NCI-H446 (cell line): Measurements from ENCODE around the gene GPR179.

ENCODE experiments used
- DNase-seq, 2 experiments: peaks; one replicate each; lab custom pipeline; 2025; lab: John Stamatoyannopoulos, UW

The GPR179 gene

DNA sequence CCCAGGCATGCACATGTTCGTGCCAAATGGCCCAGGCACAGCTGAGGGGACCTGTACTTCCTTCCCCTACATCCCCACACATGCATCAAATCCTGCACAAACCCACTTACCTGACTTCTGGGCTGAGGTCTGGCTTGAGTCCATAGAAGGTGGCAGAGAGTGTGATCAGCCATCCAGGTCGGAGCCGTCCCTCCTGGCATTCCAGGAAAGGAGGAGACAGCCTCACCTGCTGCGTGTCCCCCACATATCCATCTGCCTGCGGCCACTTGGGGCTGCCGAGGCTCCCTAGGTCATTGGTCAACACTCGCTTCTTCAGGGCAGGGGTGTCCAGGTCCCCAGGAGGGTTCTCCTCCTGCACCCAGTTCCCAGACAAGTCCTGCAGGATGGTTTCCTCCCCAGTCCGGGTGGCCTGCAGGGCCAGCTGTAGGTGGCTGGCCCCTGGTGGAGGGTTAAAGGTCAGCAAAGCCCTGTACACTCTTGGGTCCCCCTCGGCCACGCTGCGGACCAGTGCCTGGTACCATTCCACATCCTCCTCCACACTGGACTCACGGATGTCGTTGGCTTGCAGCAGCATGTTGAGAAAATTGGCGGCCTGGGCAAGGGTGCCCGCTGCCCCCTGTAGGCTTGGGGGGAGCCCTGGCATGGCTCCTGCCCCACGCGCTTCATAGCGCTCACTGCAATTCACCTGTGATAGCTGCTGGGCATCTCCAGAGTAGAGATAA lies 709 bp downstream of the GPR179 start:
- DNase-seq = no peak

DNA sequence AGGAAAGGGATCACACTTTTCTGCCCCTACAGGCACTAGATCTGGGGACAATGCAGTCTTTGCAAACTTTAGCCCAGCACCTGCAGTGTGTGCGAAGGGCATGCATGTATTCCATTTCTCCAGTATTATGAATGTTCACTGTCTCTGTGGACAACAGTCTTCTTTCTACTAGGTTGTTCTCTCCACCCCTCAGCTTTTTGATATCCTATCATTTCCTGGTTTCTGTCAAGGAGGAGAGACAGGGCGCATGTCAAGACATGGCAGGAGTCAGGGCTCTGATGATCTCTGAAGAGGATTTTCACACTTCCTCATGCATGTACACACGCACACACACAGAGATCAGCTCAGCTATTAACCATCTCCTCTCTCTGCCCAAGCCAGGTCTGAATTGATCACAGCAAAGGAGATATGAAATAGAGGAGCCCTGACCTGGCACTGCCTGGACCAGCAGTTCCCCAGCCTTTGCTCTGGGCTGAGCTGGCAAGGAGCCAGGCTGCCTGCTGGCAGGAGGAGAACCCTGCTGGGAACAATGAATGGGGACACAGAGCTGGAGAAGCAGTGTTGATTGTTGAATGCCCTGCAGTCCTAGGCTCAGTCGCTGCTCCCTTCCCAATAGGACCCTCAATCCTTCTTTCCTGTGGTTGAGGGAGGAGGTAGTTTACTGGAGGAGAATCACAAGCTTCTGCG lies 2.6 kb downstream of the GPR179 start:
- no peak for DNase-seq

DNA sequence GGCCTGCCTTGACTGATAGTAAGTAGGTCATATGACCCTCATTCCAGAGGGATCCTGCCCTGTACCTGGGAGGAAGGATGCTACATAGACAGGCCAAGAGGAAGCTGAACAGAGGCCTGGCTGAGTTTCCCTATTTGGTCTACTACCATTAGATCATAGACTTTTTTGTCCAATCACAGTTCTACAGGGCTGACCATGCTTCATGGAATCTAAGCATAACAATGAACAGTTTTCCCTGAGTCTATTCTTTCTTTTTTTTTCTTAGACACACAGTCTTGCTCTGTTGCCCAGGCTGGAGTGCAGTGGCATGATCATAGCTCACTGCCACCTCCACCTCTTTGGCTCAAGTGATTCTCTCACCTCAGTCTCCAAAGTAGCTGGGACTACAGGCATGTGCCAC lies 3.9 kb downstream of the GPR179 start:
- no peak for DNase-seq

DNA sequence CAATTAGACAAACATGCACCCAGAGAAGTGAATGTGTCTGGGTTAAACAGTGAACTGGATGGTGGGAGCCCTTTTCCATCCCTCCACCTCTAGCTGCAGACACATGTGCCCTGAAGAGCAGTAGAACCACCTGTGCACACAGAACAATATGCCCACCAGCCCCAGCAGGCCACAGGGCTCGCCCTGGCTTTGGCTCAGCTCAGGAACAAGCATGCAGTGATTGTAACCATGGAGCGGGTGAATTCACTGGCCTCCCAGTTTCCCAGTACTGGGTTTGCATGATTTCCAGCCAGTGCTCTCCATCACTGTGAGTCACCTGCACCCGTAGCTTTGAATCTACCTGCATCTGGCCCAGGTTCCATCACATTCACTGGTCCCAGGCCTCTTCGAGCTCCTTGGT lies 5.2 kb downstream of the GPR179 start:
- no peak for DNase-seq

DNA sequence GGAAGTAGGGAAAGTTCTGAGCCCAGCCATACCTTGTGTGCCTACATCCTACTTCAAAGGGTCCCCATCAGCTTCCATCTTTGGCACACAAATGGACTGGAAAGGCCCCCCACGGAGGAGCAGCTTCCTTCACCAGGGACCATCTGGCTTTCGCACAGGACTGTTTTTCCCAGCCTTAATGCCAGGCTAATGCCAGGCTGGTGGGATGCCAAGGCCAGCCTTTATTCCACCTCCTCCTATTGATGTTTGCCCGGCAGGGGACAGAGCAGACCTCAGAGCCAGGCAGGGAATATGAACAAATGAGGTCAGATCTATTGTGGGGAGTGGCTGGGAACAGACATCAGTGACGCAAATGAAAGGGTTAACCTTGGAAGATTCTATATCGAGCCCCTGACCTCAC lies 5.7 kb downstream of the GPR179 start:
- peak; percentile 12 to 58 for DNase-seq

DNA sequence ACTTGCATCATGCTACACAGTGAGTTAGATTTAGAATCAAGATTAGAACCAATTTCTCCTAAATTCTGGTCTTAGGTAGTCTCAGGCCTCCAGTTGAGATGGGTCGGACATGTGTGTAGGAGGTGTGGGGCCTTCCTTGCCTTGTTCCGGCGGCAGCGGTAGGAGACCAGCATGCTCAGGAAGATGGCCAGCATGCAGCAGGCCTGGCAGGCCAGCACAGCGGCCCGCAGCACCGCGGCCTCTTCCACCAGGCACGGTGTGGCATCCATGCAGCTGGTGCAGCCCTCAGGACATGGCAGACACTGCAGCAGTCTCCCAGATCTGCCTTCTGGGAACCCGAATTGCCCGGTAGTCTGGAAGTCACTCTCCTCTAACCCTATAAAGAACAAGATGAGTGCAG lies 6.9 kb downstream of the GPR179 start:
- no peak for DNase-seq

DNA sequence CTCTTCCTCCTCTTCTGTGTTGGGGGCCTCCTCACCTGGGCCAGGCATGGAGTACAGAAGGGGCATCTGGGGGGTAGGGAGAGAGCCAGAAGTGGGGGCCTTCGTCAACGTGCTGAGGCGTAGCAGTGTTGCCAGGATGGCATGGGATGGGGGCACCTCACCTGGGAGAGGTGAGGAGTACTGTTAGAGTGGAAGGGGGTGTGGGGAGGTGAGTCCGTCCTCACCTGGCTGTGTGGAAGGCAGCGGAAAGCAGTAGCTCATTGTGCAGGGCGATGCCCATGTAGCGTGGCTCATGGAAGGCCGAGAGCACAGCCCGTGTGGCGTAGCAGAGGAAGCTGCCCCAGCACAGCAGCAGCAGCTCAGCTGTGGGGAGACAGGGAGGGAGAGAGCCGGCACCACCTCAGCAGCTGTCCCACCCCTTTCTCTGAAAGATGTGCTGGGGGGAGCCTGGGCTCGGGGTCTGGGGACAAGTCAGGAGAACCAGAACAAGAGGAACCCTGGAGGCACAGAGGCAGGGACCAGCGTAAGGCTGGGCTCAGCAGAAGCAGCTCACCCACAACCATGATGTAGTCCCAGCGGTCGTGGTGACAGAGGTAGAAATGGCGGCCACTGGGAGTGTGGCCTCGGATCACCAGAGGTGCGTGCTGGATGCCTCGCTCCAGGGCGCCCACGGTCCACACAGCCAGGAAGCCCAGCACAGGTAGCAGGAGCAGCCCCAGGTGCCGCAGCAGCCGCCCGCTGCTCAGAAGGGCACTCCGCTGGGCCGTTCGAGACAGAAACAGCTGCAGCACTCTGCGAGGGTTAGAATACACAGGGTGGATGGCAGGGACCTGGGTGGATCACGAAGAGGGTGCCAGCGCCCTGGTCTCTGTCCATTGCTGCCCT lies 9.0 kb downstream of the GPR179 start:
- no peak for DNase-seq

DNA sequence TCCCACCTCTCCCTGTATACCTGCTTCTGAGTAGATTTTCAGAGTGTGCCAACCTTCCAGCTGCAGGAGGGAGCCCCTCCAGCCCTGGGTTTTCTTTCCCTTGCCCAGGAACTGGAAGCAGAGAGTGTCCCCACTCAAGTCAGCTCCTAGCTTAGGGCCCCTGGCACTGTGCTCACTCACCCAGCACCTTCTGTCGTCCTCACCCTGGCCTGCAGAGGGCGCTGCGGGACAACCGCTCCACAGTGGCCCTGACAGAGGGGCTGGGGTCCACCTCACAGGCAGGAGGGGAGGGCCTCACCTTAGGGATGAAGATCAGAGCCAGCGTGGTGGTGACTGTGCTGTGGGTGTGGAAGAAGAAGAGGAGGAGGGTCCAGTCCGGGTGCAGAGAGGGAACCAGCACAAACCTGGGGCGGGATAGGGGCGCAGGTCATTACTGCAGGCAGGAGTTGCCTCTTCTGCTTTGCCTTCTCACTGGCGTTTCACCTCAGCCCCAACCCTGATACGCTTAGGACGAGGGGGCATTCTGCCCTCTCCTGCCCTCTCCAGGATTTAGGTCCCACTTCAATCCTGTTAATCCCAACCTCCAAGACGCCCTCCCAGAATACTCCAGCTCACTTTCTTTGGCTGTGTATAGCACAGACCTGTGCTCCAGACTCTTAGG lies 10.0 kb downstream of the GPR179 start:
- peak in 1 of 2 experiments; percentile 22 for DNase-seq

DNA sequence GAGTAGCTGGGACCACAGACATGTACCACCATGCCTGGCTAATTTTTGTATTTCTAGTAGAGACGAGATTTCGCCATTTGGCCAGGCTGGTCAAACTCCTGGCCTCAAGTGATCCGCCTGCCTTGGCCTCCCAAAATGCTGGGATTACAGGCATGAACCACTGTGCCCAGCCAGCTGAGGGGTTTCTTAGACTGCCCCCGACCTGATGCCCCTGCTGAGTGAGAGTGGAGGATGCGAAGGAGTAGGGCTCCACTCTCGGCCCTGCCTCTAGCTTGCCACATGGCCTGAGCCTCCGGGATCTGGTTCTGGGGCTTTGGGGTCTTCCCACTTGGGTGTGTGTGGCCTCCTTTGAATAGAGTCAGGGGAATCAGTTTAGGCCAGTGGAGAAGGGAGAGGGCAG lies 11.0 kb downstream of the GPR179 start:
- DNase-seq = no peak

DNA sequence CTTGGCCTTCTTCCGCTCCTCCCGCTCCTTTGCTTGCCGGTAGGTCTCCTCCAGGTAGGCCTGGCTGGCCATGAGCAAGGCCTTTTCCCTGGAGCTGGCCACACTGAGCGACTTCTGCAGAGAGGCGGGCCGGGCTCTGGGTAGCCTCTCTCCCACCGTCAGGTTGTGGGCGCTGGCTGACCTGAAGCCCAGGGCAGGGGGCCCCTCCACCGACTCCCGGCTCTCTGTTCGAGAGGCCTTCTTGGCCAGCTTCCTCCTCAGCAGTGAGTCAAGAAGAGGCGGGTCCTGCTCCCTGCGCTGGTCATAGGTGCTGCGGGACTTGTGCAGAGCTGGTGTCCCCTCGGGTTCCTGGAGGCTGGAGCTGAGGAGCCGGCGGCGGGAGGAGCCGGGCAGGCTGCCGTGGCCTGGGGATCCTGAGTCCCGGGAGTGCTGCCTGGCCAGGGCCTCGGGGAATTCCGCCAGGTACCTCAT lies 12.8 kb downstream of the GPR179 start:
- no peak for DNase-seq

DNA sequence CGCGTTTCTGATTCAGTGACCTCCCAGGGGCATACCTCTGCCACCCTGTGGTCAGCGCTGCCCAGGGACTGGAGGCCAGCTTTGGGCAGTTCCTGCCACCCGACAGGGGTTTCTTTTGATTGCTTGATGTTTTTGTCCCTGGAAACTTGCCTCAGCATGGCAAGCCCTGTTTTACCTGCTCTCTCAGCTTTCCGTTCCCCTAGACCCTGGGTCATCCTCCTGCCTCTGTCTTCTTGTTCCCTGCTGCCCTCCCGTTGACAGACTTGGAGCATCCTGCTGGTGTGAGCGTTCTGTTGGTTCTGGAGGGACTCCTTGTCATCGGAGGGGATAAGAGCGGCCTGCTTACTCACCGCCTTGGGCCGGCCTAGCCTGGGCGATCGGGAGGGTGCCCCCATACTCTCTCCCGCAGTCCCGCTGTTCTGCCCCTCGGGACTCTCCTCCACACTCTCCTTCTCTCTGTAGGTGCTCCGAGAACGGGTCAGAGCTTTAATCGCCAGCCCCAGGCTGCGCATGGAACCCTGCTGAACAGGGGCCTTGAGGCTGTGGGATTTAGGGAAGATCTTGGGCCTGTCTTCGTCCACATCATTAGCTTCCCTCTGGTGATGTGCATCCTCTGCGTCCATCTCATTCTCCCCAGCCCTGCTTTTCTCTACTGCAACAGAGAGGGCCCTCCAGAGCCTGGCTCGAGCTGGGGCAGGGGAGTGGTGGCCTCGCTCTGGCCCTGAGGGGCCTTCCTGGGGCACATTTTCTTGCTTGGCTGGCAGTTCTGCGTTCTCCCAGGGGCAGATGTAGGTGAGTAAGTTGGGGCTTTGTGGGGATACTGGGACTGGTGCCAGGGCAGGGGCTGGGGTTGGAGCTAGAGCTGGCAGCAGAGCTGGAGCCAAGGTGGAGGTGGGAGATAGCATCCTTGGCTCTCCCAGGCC lies 13.7 kb downstream of the GPR179 start:
- no peak for DNase-seq

DNA sequence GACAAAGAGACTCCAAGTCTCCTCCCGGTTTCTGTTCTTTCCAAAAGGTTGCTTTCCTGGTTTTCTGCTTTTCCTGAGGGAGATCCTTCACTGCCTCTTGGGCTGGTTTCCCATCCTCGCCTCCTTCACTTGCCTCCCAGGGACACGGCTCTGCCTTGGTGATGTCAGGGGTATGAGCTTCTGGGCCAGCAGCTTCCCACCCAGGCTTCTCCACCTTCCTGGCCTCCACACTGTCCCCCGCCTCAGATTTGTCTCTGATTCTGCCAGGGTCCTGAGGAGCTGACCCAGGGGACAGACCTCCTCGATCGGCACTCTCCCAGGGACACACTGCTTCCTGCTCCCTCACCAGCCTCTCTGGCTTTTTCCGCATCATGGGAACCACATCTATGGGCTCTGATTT lies 14.5 kb downstream of the GPR179 start:
- DNase-seq = no peak

DNA sequence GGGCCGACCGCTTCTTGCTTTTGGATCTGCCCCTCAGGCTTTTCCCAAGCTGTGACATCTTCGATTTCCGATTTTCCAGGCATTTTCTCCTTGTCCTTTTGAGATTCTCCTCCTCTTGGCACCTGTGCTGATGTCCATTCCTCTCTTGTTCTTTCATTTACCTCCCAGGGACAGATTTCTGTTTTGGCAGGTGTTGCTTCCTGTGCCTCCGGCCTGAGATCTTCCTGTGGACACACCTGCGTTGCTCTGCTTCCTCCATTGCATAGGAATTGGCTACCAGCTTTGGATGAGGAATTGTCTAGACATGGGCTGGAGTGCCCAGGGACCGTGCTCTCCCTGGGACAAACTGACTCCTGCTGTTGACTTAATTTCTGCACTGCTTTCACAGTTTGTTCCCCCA lies 15.1 kb downstream of the GPR179 start:
- no peak for DNase-seq

DNA sequence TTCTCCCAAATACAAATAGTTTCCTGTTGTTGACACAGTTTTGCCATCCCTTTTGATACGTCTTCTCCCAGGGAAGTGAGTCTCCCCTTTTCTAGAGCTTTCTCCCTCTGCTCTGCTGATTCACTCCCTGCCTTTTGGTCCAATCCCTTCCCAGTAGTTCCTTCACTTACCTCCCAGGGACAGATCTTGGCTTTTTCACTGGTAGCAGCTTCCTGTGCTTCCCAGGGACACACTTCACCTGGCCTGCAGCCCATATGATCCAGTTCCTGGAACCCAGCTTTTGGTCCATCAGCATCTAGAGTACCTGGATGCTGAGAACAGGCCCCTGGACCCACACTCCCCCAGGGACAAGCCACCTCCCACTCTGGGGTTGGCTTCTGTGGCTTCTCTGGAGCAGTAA lies 15.8 kb downstream of the GPR179 start:
- DNase-seq = no peak

DNA sequence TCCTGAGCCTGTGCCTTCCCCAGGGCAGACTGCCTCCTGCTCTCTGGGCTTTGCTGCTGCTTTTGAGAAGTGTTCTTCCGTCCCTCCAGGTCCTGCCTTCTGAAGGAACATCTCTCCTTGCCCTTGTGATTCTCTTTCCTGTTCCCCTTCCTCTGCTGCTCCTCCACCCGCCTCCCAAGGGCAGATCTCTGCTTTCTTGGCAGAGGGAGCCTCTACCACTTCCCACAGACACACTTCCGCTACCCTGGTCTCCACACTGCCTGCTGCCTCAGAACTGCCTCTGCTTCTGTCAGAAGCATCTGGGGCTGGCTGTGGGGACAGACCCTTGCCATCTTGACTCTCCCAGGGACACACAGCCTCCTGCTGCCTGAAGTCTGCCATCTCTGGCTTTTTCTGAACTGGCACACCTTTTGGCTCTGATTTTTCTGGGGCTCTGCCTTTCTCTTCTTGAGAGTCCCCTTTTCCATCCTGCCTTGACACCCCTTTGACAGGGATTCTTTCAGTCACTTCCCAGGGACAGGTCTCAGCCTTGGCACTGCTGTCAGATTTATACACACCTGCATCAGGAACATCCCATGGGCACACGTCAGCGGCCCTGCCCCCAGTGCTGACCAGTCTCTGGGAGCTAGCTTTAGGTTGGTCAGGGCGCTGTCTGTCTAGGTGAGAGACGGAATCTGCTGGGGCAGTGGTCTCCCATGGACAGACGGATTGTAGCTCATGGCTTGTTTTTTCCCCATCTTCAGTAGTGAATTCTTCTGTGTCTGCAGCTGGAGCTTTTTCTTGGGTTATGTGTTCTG lies 16.6 kb downstream of the GPR179 start:
- no peak for DNase-seq

DNA sequence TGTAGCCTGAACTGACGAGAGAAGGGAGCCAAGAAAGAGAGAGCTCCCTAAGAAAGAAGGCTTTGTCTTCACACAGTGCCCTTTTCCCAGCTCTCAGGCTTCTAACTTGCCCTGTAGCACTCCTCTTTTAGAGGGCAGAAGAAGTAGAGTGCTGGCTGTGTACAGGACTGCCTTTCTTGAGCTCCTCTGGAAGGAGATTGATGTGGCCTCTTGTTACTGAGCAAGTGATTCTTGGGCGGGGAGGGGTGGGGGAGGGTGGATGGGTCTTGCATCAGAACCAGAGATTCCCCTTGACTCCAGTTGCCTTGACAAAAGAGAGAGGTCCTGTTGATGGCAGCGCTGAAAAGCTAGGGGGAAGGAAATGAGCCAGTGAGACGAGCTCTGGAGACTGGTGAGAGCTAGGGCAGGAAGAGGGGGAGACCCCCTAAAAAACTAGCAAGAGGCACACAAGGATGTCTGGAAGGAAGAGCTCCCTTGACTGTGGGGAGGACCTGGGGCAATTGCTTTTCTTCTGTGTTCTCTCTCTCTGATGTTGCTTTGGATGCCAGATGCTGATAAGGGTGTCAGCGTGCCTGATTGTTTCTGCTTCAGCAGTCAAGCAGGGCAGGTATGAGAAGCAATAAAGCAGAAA lies 18.4 kb downstream of the GPR179 start:
- no peak for DNase-seq

DNA sequence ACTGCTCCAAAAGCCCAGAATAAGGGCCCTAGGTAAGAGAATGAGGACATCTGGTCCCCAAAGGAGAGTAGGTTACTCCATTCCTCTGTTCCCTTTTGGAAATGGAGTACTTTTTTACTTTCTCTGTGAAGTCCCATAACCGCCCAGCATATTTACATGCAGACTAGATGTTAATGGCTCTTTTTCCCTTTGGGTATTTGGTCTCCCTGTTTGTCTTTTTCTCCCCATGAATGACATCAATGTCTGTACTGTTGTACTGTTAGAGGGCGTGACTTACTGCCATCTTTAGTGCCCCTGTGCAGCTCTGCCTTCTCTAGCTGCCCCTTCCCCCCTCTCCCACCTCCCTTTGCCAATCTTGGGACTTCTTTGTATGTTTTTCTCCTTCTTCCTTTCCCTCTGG lies 19.0 kb downstream of the GPR179 start:
- DNase-seq = no peak

DNA sequence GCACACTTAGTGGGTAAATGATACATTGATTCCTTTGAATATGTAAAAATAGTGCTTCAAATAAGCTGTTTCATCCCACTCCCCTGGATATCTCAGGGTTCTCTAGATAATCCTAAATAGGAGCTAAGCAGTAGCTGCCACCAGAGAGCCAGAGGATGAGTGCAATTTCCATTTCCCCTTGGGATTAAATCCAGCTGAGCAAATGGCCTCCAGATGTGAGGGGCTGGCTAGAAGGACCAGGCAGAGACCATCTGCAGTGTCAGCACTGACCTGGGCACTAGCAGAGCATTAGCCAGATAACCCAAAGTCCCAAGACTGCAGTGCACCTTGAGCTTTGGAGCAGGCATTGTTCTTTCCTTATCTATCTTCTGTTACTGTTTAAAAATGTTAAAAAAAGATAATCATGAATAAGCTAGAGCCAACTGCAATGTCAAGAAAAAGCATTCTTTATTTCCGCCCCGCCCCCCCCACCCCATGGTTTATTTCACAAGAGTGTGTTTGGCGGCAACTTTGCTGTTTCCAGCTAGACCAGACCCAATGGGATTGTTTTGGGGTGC lies 19.5 kb downstream of the GPR179 start:
- DNase-seq = no peak

DNA sequence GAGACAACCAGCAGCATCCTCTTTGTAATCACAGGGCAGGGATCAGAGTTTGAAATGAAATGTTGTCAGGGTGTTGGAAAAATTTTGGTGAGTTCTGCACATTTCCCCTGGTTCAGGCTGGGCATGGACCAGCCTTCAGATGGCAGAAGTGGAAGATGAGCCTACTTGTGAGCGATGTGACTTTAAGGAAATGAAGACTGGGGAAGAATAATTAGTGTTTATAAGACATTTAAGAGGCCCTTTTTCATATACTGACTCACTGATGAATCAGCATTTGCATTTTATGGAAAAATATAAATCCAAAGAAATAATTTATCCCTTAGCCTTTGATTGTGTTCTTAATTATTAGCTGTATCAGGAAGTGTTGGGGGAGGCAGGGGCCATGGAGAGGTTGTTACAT lies 20.9 kb downstream of the GPR179 start:
- no peak for DNase-seq
